Panc1 (cell line): ENCODE measurements around the gene PGC. TPM values are rescaled to one million over a fixed set of nuclear protein-coding genes. Genes with fewer than 3 reads are reported as not detected.

Experiments used
- ATAC-seq: fragments of 200-7000 bp; cut with Tn5 transposase; 2 replicates; pipeline ENCODE4 v1.9.1; 2020; ENCODE audit warnings: mild to moderate bottlenecking, moderate library complexity
- BruUV-seq: library from RNA; stranded (reverse); fragments of 400-500 nt; replicated peaks from 2 replicates; lab custom pipeline; 2021; lab: Mats Ljungman, UMichigan
- CTCF ChIA-PET: fragments of 300-600 bp; sonication (Branson Sonifier 250); formaldehyde crosslinking; loops from one replicate; lab custom pipeline; 2022; ENCODE audit warnings: antibody characterized with exemption; lab: Charles Lee
- POLR2A ChIA-PET: fragments of 300-600 bp; sonication (Branson Sonifier 250); formaldehyde crosslinking; loops from one replicate; lab custom pipeline; 2022; ENCODE audit warnings: antibody characterized with exemption; lab: Charles Lee
- DNase-seq: peaks from one replicate; pipeline ENCODE4 v3.0.0-alpha.2; 2010; ENCODE audit warnings: low read depth, low spot score
- H3K27ac ChIP-seq: 2 replicates; pipeline ENCODE4 v1.5.1; 2011; ENCODE audit warnings: mild to moderate bottlenecking, low read length, inconsistent platforms
- H3K27me3 ChIP-seq: fragments of 200-500 bp; sonication (Bioruptor generic); 2 replicates; pipeline ENCODE4 v1.6.0; 2014; ENCODE audit warnings: low read length, inconsistent platforms; ENCODE audit not compliant: control insufficient read depth, insufficient read depth
- H3K36me3 ChIP-seq: fragments of 200-500 bp; sonication (Bioruptor generic); 2 replicates; pipeline ENCODE4 v1.5.1; 2014; ENCODE audit warnings: inconsistent platforms, mild to moderate bottlenecking, low read length, moderate library complexity; ENCODE audit not compliant: control insufficient read depth, insufficient read depth
- H3K4me1 ChIP-seq: 2 replicates; pipeline ENCODE4 v1.5.1; 2011; ENCODE audit warnings: inconsistent platforms, mild to moderate bottlenecking, low read length, moderate library complexity; ENCODE audit not compliant: control insufficient read depth, insufficient read depth
- H3K4me3 ChIP-seq, 2 experiments: 2 replicates each; pipeline ENCODE4 v1.5.1; 2011 to 2012; ENCODE audit warnings: low read depth in 2 of 2, low read length in 2 of 2, mild to moderate bottlenecking in 2 of 2, inconsistent platforms in 1 of 2, moderate library complexity in 1 of 2
- H3K9me3 ChIP-seq: fragments of 200-500 bp; sonication (Bioruptor generic); 2 replicates; pipeline ENCODE4 v1.5.1; 2014; ENCODE audit warnings: low read depth, mild to moderate bottlenecking, inconsistent platforms, low read length, moderate library complexity; ENCODE audit not compliant: control insufficient read depth, insufficient read depth
- CTCF ChIP-seq: fragments of 450-650 bp; IDR thresholded peaks from 2 replicates; pipeline ENCODE4 v1.5.1; 2017; ENCODE audit warnings: mild to moderate bottlenecking
- POLR2AphosphoS5 ChIP-seq: IDR thresholded peaks from 2 replicates; pipeline ENCODE4 v1.6.1; 2012; ENCODE audit warnings: mild to moderate bottlenecking, low read depth, low read length, moderate library complexity
- REST ChIP-seq, 2 experiments: IDR thresholded peaks; 2 replicates each; pipeline ENCODE4 v1.6.1; 2011 to 2012; ENCODE audit warnings: low read depth in 2 of 2, control low read depth in 1 of 2, low read length in 1 of 2, mild to moderate bottlenecking in 1 of 2, moderate library complexity in 1 of 2; ENCODE audit not compliant: insufficient read depth in 1 of 2
- SIN3A ChIP-seq: IDR thresholded peaks from 2 replicates; pipeline ENCODE4 v1.6.1; 2012; ENCODE audit warnings: low read depth, mild to moderate bottlenecking, low read length, moderate library complexity, borderline replicate concordance; ENCODE audit not compliant: insufficient read depth
- TCF7L2 ChIP-seq: IDR thresholded peaks from 2 replicates; pipeline ENCODE4 v1.6.1; 2011; ENCODE audit warnings: mild to moderate bottlenecking, low read depth, low read length, inconsistent platforms
- in situ Hi-C: cut with HindIII; loops from 2 replicates; pipeline ENCODE4 v1.10.0; 2016; ENCODE audit warnings: low sequenced_read_pairs, low pct_unique_long_range_greater_than_20kb
- intact Hi-C: fragments of 100-400 bp; cut with micrococcal nuclease; formaldehyde crosslinking; loops from one replicate; pipeline ENCODE4 v1.10.0; 2022; ENCODE audit not compliant: unreplicated experiment
- total RNA-seq: library from RNA; stranded (reverse); gene quantifications from one replicate; pipeline ENCODE4 v1.2.1, GENCODE V29; 2021; ENCODE audit not compliant: unreplicated experiment

Gene PGC
- total RNA-seq, 1 experiment from 2014 or later, result 0.18 TPM

GRCh38 chr6:41696788-41697187, 50.4 kb downstream of the PGC start:
- ATAC-seq (no peak), DNase-seq (no peak)
- no TSS peak for BruUV-seq
- in situ Hi-C loops, result no loop called here
- TF ChIP-seq TCF7L2 (no peak), REST (IDR thresholded peaks at IDR 0.05; ENCODE audit: insufficient read depth in 1 of 2, low read depth in 2 of 2, low read length in 1 of 2) (no peak), CTCF (no peak)
- H3K27me3 ChIP-seq, result no peaks in the 10 kb centered on the region
- H3K36me3 ChIP-seq, result no peaks in the 10 kb centered on the region; the same call in 1 of the 2 replicates
- no peaks in the 10 kb centered on the region for H3K4me1 ChIP-seq
- no peak overlapping the region for H3K27ac ChIP-seq
- ChIA-PET CTCF (interaction anchor here (0.6 kb wide), 1 partner anchor 73 kb away, joined by 3 read pairs; no protein-coding TSS in a partner anchor), POLR2A (no interaction called here)
- no peak overlapping the region for H3K4me3 ChIP-seq
- H3K9me3 ChIP-seq, result no peaks in the 10 kb centered on the region
- intact Hi-C loops, result no loop called here

- POLR2A ChIA-PET, result interaction anchor here (0.6 kb wide), 1 partner anchor 325 kb away, joined by 10 read pairs; no protein-coding TSS in a partner anchor
- H3K27me3 ChIP-seq, result no peaks in the 10 kb centered on the region
- TF ChIP-seq TCF7L2, result no peak
- no peak for TF ChIP-seq SIN3A
- no peak for TF ChIP-seq REST (IDR thresholded peaks at IDR 0.05; ENCODE audit: insufficient read depth in 1 of 2, low read depth in 2 of 2, low read length in 1 of 2)
- TF ChIP-seq CTCF, result no peak
- no peak for TF ChIP-seq POLR2AphosphoS5
- DNase-seq (no peak), ATAC-seq (no peak)
- no peak overlapping the region for H3K4me3 ChIP-seq
- H3K36me3 ChIP-seq, result no peaks in the 10 kb centered on the region; the same call in 1 of the 2 replicates
- no peak overlapping the region for H3K27ac ChIP-seq
- no peaks in the 10 kb centered on the region for H3K4me1 ChIP-seq
- in situ Hi-C loops, result no loop called here
- intact Hi-C loops, result no loop called here
- no peaks in the 10 kb centered on the region for H3K9me3 ChIP-seq
- CTCF ChIA-PET, result no interaction called here
- BruUV-seq, result no TSS peak
Measured at GRCh38 chr6:41695825-41696224, 51.4 kb downstream of the PGC start.
